Central memory CD4-positive, alpha-beta T cell (primary cell): ENCODE data around the gene SPAG7.

Source experiments
- DNase-seq: peaks from one replicate; pipeline ENCODE4 v3.0.0; 2022

The SPAG7 gene

DNA sequence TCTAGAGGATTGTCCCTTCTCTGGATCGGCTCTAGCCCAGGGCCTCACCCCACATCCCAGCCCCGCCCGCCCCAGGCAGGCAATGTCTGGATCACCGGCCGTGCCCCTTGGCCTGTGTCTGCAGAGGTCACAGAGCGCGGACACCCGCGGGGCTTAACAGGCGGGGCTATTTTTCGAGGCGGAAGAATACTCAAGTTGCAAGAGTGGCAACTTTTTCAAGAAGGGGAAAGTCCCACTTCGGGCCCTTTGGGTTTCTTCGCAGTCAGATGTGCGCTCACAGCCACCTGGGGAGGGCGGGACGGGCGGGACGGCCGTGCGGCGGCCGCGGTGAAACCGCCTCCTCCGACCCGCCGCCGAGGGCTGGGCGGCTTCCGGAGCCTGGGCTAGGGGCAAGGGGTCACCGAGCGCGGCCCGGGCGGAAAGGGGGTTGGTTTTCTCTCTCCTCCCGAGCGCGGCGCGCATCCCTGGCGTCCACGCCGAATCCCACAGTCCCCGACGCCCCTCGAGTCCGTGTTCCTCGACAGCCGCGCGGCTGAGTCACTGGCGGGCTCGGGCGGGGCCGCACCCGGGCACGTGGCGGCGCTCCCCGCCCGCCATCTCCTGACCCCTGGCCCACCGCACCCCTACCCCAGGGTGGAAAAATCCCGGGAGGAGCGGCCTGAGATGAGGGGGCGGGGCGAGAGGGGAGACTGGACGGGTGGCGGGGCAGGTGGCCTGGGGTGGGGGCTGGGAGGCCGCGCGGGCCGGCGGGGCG, 18.1 kb downstream of the SPAG7 start:
- peak; percentile 82 for DNase-seq

DNA sequence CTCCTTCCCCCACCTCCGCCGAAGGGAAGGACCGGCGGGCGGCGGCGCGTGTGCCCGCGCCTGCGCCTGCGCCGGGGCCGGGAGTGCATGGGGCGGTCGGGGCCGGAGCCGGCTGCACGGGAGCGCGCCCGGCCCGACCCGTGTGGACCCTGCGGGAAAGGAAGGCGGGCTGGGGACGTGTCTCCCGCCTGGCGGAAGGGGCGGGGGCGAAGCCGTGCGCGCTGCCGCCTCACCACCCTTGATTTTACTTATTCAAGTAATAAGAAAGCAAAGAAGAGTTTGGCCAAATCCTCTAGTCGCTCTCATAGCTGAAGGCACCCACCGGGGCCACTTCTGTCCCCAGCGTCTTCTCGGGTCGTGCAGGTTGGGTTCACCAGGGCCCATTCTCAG, 18.7 kb downstream of the SPAG7 start:
- peak; percentile 77 for DNase-seq

DNA sequence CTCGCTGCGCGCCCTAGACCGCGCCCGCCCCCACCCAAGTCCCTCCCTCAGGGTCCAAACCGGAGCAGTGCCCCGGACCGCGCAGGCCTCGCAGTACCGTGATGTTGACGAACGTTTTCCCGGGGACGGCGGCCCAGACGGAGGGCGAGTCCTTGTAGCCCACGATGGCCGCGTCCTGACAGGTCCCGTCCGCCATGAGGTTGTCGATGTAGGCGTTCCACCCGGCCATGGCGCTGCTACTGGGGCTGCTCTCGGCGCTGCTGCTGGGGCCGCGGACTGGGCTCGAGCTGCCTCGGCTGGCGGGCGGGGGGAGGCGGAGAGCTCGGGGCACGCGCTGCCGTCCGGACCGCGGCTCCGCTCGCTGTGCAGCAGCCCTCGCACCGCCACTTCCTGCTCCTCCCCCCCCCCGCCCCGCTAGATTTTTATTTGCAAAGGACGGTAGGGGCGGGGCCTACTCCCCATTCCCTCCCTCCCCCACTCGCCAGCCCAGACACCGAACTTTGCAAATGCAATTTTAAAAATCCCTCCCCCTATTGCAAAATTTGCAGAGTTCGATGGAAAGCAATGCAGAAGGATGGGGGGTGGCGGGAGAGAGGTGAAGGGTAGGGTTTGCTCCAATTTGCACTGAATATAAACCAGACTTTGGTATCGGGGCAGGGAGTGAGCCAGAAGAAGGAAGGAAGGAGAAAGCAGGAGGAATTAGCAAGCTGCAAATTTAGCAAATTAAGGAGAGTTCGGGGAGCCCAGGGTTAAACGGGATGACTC, 19.3 kb downstream of the SPAG7 start, which contains the start of gene PFN1:
Gene PFN1, minus strand, starts transcription at position 365 of the 765 bp plus-strand sequence. Its CDS starts 136 bp downstream, at position 229.
- DNase-seq = peak; percentile 91

DNA sequence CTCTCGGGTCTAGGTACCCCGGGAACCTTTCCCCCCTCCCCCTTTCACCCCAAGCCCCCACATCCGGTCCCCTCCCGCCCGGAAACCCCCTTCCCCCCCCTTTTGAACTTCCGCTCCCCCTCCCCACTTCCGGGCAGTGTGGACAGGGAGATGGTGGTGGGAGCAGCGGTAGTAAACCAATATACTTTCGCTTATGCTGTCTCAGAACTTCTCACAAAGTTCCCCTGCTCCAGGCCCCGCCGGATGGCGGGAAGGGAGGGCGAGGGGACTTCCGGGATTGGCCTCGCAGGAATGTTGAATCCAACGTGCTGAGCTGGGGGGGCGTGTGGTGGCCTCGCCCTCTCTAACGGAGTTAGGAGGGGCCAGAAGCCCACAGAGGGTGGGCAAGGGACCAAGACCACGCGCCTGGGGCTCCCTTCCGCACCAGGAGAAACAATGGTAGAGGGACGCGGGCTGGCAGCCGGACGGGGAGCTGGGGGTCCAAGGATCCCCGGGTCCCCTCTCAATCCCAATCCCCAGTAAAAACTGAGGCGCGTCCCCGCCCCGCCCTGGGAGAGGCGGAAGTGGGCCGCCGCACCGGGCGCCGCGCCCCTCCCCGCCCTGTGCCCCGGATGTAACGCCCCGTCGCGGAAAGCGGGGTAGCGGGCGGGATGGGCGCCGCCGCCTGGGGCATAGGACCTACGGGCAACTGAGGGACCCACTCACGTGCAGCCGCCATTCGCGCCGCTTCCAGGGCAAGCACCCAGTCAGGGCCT, 20.0 kb downstream of the SPAG7 start:
- DNase-seq = peak; percentile 63

DNA sequence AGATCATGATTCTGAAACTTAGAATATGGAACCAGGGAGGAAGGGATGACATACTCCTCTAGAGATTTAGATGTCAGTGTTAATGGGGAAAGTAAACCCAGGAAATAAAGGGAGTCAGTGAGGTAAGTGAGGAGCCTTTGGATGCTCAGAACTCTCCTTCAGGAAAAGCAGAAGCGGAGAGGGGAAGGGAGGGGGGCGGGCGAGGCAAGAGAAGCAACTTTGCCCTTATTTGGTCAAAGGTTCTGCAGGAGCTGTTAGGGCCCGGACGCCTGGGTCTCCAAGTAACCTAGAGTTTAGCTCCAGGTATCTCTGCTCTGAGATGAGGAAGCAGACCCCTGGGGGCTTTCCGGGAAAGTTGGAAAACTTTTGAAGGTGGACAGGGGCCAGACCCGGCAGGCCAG, 20.6 kb downstream of the SPAG7 start:
- DNase-seq = no peak

DNA sequence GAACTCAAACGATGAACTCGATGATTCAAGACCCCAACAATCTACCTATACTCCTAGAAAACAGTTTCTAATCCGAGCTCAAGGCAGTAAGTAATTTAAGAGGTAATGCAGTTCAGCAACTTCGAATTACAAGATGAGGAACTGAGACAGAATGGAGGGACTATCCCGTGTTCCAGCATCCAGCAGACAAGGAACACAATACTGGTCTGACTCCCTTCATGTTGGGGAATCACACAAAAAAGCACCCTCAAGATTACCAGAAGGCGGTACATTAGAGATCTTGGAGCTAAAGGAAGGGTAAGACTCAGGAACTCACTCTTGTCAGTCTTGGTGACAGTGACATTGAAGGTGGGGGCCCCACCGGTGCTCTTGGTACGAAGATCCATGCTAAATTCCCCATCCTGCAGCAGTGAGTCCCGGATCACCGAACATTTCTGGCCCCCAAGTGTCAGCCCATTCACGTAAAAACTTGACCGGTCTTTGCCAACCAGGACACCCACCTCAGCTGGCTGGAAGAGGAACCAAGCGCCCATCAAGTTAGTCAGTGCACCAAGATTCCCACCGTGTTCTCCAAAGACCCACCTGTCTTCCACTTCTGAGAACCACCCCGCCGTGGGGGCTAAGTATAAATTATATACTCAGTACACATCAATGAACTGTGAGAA, 21.2 kb downstream of the SPAG7 start:
- DNase-seq = no peak

DNA sequence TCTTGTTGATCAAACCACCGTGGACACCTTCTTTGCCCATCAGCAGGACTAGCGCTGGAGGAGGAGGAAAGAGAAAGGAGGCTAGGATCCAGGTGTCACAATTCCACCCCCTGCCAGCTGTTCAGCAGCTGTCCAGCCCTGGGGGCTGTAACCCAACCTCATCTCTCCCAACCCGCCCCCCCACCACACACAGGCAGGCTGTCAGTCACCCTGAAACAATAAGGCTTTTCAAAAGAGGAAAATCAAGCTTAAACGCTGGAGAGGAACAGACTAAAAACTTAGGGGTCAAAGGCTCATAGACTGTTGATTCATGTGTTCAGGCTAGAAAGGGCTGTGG, 21.7 kb downstream of the SPAG7 start:
- no peak for DNase-seq

DNA sequence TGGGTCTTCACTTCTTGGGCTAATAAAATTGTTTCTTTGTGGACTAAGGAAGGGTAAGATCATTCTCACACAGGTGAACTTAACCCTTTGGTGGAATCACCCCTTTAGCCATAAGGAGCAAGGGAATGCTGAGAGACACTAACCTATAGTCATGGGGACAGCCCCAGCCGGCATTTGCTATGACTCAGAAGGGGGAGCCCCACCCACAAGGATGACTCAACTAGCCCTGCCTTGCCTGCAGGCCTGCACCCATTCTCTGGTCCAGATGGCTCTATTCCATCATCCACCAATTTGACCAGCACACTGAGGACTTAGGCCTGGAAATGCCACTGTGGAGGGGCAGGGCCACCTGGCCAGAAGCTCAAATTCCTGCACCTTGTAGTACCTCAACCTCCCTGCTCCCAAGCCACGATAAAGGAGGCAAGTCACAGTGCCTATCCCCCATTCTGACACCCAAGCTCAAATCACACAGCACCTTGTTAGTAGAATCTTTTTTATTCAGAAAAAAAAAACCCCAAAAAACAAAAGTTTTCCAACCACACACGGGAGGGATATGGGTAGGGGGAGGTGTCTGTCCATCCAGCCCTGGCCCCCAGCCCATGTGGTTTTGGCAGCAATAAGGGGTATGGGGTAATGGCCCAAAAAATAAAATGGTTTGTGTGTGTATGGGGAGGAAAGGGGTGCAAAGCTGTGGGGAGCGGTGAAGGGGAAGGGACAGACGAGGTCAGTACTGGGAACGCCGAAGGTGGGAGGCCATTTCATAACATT, 22.3 kb downstream of the SPAG7 start:
- peak; percentile 61 for DNase-seq

DNA sequence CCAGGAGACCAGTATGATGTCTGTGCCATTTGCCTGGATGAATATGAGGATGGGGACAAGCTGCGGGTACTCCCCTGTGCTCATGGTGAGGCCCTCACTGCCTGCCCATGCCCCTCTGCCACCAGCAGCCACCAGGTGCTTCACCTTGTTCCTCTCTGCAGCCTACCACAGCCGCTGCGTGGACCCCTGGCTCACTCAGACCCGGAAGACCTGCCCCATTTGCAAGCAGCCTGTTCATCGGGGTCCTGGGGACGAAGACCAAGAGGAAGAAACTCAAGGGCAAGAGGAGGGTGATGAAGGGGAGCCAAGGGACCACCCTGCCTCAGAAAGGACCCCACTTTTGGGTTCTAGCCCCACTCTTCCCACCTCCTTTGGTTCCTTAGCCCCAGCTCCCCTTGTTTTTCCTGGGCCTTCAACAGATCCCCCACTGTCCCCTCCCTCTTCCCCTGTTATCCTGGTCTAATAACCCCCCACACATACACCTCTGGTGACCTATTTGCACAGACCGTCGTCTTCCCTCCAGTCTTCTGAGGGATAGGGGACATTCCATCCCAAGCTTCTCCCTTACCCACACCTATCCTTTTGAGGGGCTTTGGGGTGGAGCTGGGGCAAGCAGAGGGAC, 23.0 kb downstream of the SPAG7 start:
- no peak for DNase-seq

DNA sequence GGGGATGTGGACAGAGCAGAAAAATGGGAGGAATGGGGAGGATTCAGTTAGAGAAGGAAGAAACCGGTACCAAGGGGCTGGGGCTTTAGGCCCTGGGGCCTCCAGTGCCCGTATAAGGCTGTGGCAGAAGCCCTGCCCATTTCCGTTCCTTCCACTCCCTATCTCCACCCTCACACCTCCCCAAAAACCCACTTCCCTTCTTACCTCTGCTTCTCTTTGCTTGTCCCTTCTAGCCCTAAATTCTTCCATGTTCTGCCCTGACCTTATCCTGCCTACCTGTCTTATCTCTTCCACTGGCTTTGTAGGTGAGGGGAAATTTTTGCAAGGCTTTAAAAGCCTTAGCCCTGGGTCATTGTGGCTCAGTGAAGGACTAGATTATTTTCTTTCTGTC, 23.5 kb downstream of the SPAG7 start:
- peak; percentile 67 for DNase-seq

DNA sequence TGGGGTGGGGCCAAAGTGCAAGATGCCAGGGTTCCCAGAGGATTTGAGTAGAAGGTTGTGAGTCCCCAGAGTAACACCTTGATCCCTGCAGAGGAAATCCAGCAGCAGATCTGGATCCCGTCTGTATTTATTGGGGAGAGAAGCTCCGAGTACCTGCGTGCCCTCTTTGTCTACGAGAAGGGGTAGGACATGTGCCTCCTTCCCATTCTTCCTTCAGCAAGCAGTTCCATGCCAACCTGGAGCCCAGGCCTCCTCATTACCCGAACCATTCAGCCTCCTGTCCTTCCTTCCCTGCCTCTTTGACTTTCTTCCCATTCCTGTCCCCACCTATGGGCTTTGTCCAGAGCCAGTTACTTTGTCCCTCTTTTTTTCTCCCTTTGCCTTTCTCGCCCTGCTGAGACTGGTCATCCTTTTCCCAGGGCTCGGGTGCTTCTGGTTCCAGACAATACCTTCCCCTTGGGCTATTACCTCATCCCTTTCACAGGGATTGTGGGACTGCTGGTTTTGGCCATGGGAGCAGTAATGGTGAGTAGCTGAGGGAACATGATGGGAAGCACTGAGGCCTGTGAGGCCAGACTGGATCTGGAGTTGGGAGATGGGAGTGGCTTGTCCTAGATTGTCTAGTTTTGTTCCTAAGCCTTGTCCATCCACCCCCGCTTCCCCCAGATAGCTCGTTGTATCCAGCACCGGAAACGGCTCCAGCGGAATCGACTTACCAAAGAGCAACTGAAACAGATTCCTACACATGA, 24.7 kb downstream of the SPAG7 start:
- no peak for DNase-seq

DNA sequence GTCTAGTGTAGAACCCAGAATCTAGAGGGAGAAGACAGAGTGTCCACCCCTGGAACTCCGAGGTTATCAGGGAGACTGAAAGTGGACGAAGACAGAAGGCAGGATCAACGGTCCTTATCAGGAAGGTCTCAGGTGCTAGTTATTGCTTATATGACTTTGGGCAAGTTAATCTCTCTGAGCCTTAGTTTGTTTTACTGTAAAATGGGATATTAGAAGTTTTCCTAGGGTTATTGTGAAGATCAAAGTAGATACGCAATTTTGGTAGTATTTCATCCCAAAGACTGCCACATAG, 26.4 kb downstream of the SPAG7 start:
- no peak for DNase-seq

DNA sequence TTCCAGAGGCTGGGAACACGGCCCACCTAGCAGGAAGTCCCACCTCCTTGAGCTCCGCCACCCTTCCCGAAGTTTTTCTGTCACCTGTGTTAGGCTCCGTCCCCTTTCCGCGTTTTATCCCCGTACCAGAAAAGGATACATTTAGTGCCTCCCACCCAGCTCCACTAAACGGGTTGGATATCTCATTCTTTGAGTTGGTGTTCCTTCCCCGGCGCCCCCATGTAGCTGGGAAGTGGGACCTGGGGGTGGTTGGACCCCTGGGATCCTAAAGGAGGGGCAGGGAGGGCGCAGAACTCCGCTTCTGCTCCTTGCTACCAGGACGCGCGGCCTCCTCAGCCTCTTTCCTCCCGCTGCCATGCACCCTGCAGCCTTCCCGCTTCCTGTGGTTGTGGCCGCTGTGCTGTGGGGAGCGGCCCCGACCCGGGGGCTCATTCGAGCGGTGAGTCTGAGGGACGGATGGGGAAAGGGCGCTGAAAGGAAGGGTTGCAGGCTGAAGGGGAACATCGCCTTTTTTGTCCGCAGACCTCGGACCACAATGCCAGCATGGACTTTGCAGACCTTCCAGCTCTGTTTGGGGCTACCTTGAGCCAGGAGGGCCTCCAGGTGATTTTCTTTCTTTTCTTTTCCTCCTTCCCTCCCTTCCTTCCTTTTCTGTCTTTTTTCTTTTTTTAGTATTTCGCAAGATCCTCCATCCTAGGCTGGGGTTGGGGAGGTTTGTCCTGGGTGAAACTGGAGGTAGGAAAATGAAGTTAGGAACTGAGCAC, 26.9 kb downstream of the SPAG7 start:
- DNase-seq = peak; percentile 34

DNA sequence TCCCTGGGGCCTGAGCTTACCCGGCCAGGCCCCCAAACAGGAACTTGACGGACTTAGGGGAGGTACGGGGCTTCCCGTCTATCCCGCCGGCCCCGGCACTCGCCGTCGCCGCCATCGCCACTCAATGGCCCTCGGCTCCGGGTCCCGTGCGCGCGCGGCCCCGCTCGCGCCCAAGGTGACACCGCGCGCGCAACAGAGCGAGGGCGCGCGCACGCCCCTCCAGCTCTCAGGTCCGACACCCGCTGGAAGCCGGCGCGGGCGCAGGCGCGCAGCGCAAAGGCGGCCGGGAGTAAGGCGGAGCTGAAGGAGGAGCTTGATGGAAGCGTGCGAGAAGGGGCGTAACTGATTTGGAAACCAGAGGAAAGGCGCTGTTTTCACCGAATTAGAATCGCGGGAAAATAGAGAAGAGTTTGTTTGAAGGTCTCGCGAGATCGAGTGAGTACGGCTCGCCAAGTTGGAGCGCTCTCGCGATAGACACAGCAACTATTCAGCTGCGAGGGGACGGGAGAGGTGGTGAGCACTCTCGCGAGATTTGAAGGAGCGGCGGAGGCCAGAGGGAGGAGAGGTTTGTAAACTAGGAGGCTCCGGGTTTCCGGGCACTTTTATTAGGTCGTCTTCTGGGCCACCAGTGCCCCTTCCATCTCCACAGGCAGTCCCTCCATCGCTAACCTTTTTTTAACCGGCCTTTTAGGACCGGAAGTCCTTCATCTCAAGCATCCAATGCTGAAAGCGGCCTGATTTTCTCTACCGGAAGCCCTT, 27.6 kb downstream of the SPAG7 start, which contains the start of the genes RNF167 and SLC25A11:
Gene RNF167, plus strand, starts transcription at position 473 of the 759 bp plus-strand sequence. CDS start 642 bp downstream, outside the sequence.
Gene SLC25A11, minus strand, starts transcription at position 251 of the 759 bp plus-strand sequence. Its CDS starts 136 bp downstream, at position 115.
- peak; percentile 99 for DNase-seq

DNA sequence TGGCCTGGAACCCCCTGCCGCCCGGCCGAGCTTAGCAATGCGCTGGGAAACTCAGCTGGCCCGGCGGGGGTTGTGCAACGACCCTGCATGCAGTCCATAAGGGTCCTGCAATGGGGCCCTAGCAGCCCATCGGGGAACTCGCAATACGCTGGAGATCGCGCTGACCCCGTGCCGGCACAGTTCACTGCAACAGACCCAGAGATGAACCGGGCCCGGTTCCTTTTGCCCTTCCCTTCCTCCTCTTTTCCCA, 28.1 kb downstream of the SPAG7 start:
- DNase-seq = no peak

DNA sequence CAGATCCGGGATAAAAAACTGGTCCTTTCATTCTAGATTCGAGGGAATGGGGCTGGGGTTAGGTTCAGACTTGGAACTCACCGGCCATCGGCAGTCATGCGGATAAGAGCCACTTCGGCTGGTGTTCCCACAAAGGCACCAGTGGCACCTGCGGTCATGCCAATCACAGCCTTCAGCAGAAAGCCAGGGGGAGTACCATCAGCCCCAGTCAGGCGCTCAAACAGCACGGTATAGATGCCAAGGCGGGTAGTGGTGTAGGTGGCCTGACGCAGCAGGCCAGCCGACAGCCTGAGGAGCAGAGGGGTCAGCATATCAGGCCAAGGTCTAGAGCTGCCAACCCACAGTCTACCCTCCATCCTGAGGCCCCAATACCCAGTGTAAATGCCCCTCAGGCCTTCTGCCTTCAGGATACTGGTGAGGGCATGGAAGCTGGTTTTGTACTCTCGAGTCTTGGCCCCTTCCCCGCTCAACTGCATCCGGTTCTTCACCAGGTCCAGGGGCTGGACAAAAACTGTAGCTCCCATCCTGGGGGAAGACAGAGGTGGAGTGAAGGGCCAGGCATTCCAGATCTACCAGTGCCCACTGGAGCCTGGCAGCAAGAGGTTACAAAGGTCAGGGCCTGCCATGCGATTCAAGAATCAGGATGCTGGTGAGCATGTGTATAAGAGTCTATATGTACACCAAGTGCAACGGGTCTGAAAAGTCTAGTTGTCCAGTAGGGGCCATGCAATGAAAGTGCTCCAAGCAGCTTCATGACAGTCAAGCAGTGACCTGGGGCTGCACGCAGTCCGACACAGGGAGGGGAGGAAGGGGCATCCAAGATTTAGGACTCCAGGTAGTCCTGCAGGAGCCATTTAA, 28.7 kb downstream of the SPAG7 start:
- no peak for DNase-seq

DNA sequence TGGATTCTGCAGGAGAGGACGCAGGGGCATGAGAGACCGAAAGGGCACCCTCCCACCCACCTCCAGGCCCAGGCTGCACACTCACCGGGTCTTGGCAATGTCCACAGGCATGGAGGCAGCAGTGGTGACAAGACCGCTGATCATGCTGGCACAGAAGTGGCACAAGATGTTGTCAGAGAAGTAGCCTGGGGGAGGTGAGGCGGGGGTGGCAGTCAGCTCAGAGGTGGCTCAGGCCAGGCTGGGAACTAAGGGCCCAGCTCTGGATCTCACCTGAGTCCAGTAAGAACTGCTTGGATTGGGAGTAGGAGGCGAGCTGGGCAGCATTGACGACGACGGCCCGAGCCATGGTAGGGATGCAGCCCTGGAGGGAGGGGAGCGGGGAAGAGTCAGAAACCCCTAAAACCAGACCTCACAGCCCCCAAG, 29.5 kb downstream of the SPAG7 start:
- no peak for DNase-seq

DNA sequence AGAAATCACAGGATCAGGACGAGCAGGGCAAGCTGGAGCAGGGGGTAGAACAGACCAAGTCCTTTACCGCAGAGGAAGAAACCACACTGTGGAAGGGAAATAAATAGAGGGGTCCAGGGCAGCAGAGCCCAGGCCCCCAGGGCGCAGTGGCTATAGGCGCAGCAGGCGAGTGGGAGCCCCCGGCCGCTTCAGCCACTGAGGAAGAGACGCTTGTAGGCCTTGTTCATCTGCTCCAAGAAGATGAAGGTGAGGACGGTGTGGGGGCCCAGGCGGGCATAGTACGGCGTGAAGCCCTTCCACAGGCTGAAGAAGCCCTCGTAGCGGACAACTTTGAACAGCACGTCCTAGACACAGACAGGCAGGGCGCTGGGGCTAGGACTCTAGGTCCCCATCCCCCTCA, 30.1 kb downstream of the SPAG7 start:
- DNase-seq = no peak

DNA sequence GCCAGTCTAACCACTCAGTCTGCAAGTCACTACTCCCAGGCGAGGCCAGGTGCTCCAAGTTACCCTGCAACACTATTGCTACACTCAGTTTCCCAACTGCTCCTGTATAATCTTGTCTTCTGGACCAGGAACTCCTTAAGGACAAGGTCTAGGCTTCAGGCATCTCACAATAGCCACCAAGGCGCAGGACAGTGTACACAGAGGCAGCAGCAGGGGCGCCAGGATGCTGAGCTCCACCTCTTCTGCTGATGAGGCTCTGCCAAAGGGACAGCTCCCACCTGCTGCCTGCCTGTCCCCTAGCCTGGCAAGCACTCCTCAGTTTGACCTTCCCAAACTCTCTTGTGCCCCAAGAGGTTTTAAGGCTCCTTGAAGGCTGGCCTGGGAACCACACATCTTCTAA, 31.2 kb downstream of the SPAG7 start:
- no peak for DNase-seq
